GM12878 (cell line): ENCODE results near the gene NUMB. TPM values are rescaled to one million over a fixed set of nuclear protein-coding genes. Genes with fewer than 3 reads are reported as not detected.

ENCODE experiments used
- ATAC-seq: fragments of 200-7000 bp; cut with Tn5 transposase; 3 replicates; pipeline ENCODE4 v1.9.1; 2020; ENCODE audit warnings: mild to moderate bottlenecking, moderate library complexity
- BruUV-seq: library from RNA; stranded (reverse); fragments of 400-500 nt; replicated peaks from 2 replicates; lab custom pipeline; 2021; lab: Mats Ljungman, UMichigan
- CTCF ChIA-PET: fragments of 300-600 bp; sonication (Branson Sonifier 250); formaldehyde crosslinking; extraction: SDS; loops from one replicate; lab custom pipeline; 2021; ENCODE audit warnings: inconsistent platforms; lab: Yijun Ruan, JAX
- POLR2A ChIA-PET: fragments of 350-600 bp; formaldehyde crosslinking; extraction: SDS; loops from one replicate; lab custom pipeline; 2021; ENCODE audit warnings: inconsistent platforms; lab: Charles Lee
- RAD21 ChIA-PET: fragments of 300-600 bp; sonication (Branson Sonifier 250); formaldehyde crosslinking; loops from one replicate; lab custom pipeline; 2023; ENCODE audit warnings: antibody characterized with exemption; ENCODE audit not compliant: unreplicated experiment; lab: Charles Lee
- SMC1A ChIA-PET: fragments of 300-600 bp; sonication (Branson Sonifier 250); formaldehyde crosslinking; loops from one replicate; lab custom pipeline; 2023; ENCODE audit not compliant: unreplicated experiment, uncharacterized antibody; lab: Charles Lee
- DNase-seq: peaks from one replicate; pipeline ENCODE4 v3.0.0-alpha.2; 2011; ENCODE audit warnings: low read depth, low spot score
- FAIRE-seq: peaks from 3 replicates; lab custom pipeline; 2011; peaks lifted over from hg19 to GRCh38; lab: Jason Lieb, UNC
- H2AFZ ChIP-seq: 2 replicates; pipeline ENCODE4 v1.6.0; 2011; ENCODE audit warnings: low read depth, low read length, control low read depth; ENCODE audit not compliant: control insufficient read depth
- H3K27ac ChIP-seq: 2 replicates; pipeline ENCODE4 v1.5.1; 2011; ENCODE audit warnings: control low read depth; ENCODE audit not compliant: control insufficient read depth, insufficient read depth
- H3K27me3 ChIP-seq, 2 experiments: replicated peaks in 1 of 2; 2 replicates each; pipeline versions ENCODE4 v1.6.0 to v1.6.1; 2011; ENCODE audit warnings: low read length in 1 of 2; ENCODE audit not compliant: control insufficient read depth in 2 of 2, insufficient read depth in 2 of 2
- H3K36me3 ChIP-seq, 2 experiments: 2 replicates each; pipeline ENCODE4 v1.5.1; 2011; ENCODE audit warnings: low read length in 1 of 2; ENCODE audit not compliant: control insufficient read depth in 2 of 2, insufficient read depth in 2 of 2
- H3K4me1 ChIP-seq: 2 replicates; pipeline ENCODE4 v1.6.1; 2011; ENCODE audit warnings: mild to moderate bottlenecking, low read length, moderate library complexity, mixed read lengths; ENCODE audit not compliant: control insufficient read depth, insufficient read depth
- H3K4me2 ChIP-seq: 2 replicates; pipeline ENCODE4 v1.6.0; 2011; ENCODE audit warnings: control low read depth; ENCODE audit not compliant: control insufficient read depth, insufficient read depth
- H3K4me3 ChIP-seq: fragments of 200-600 bp; sonication (generic); 2 replicates; pipeline ENCODE4 v1.5.1; 2016
- H3K79me2 ChIP-seq: 2 replicates; pipeline ENCODE4 v1.6.0; 2011; ENCODE audit warnings: low read length; ENCODE audit not compliant: control insufficient read depth, insufficient read depth
- H3K9ac ChIP-seq: 2 replicates; pipeline ENCODE4 v1.8.0; 2011; ENCODE audit warnings: low read length, control low read depth, mixed read lengths; ENCODE audit not compliant: control insufficient read depth, insufficient read depth
- H3K9me3 ChIP-seq: replicated peaks from 3 replicates; pipeline ENCODE4 v1.5.1; 2011; ENCODE audit warnings: mild to moderate bottlenecking, low read length; ENCODE audit not compliant: control insufficient read depth, insufficient read depth
- H4K20me1 ChIP-seq: 2 replicates; pipeline ENCODE4 v1.6.0; 2011; ENCODE audit not compliant: control insufficient read depth, insufficient read depth
- ASH2L ChIP-seq: fragments of 300-600, 200-600 bp; sonication (generic); IDR thresholded peaks from 2 replicates; pipeline ENCODE4 v1.6.1; 2017; ENCODE audit warnings: low read depth, mild to moderate bottlenecking, borderline replicate concordance
- ATF7 ChIP-seq: fragments of 450-650 bp; IDR thresholded peaks from 2 replicates; pipeline ENCODE4 v1.6.1; 2016; ENCODE audit warnings: low read depth, mild to moderate bottlenecking
- CBFB ChIP-seq: IDR thresholded peaks from 2 replicates; pipeline ENCODE4 v1.6.1; 2016; ENCODE audit warnings: antibody characterized with exemption, low read depth
- ETV6 ChIP-seq, 2 experiments: fragments of 450-650 bp in 1 of 2; IDR thresholded peaks in 1 of 2; conservative IDR thresholded peaks in 1 of 2; 2 replicates each; pipeline ENCODE4 v1.6.1; 2014; ENCODE audit warnings: antibody characterized with exemption in 1 of 2, borderline replicate concordance in 1 of 2, low read depth in 1 of 2, mild to moderate bottlenecking in 1 of 2, moderate library complexity in 1 of 2
- FOXK2 ChIP-seq: fragments of 450-650 bp; IDR thresholded peaks from 2 replicates; pipeline ENCODE4 v1.6.1; 2017; ENCODE audit warnings: mild to moderate bottlenecking, moderate library complexity
- FOXM1 ChIP-seq: IDR thresholded peaks from 2 replicates; pipeline ENCODE4 v1.6.1; 2012; ENCODE audit warnings: low read depth, mild to moderate bottlenecking, inconsistent platforms, low read length, moderate library complexity
- NFIC ChIP-seq: IDR thresholded peaks from 2 replicates; pipeline ENCODE4 v1.6.1; 2012; ENCODE audit warnings: low read depth, mild to moderate bottlenecking, inconsistent platforms, low read length, moderate library complexity
- NFXL1 ChIP-seq: fragments of 450-650 bp; IDR thresholded peaks from 2 replicates; pipeline ENCODE4 v1.6.1; 2017; ENCODE audit warnings: antibody characterized with exemption, mild to moderate bottlenecking, borderline replicate concordance
- NFYA ChIP-seq: IDR thresholded peaks from 2 replicates; pipeline ENCODE4 v1.6.1; 2011; ENCODE audit warnings: low read depth, mild to moderate bottlenecking, low read length, improper control_type of control experiment, borderline replicate concordance
- PAX5 ChIP-seq: IDR thresholded peaks from 2 replicates; pipeline ENCODE4 v1.6.1; 2011; ENCODE audit warnings: low read depth, low read length, borderline replicate concordance
- RCOR1 ChIP-seq: conservative IDR thresholded peaks from 2 replicates; pipeline ENCODE4 v1.6.1; 2012; ENCODE audit warnings: low read depth, low read length, improper control_type of control experiment
- SMARCA5 ChIP-seq: fragments of 450-650 bp; IDR thresholded peaks from 2 replicates; pipeline ENCODE4 v1.6.1; 2017; ENCODE audit warnings: mild to moderate bottlenecking
- SPI1 ChIP-seq: IDR thresholded peaks from 2 replicates; pipeline ENCODE4 v1.6.1; 2011; ENCODE audit warnings: low read depth, mild to moderate bottlenecking, low read length, moderate library complexity, borderline replicate concordance; ENCODE audit not compliant: insufficient read depth
- SUZ12 ChIP-seq: fragments of 200-600 bp; sonication (generic); IDR thresholded peaks from one replicate; pipeline ENCODE4 v1.6.1; 2018; ENCODE audit warnings: antibody characterized with exemption, mild to moderate bottlenecking; ENCODE audit not compliant: unreplicated experiment
- TCF3 ChIP-seq: IDR thresholded peaks from 2 replicates; pipeline ENCODE4 v1.6.1; 2012; ENCODE audit warnings: low read depth, mild to moderate bottlenecking, low read length, borderline replicate concordance; ENCODE audit not compliant: insufficient read depth
- ZNF622 ChIP-seq: fragments of 450-650 bp; IDR thresholded peaks from 2 replicates; pipeline ENCODE4 v1.6.1; 2017; ENCODE audit warnings: mild to moderate bottlenecking, inconsistent platforms
- WGBS: methylation state at CpG from one replicate; pipeline ENCODE4 v1.1.6; 2016; ENCODE audit warnings: low lambda C conversion rate; ENCODE audit not compliant: insufficient replicate concordance, insufficient coverage; ENCODE audit errors: missing lambda C conversion rate; 5-methylcytosine and 5-hydroxymethylcytosine counted together
- in situ Hi-C: fragments of 300-500 bp; cut with MboI; formaldehyde crosslinking; loops from 9 replicates; pipeline ENCODE4 v1.14.3; 2018; ENCODE audit warnings: mixed read lengths
- intact Hi-C: fragments of 100-400 bp; cut with micrococcal nuclease; formaldehyde crosslinking; loops from one replicate; pipeline ENCODE4 v1.14.2; 2022; ENCODE audit not compliant: unreplicated experiment
- polyA plus RNA-seq, 11 experiments: library from polyadenylated mRNA; depleted of rRNA in 4 of 11; unstranded in 6 of 11; stranded (reverse) in 5 of 11; fragments of >200 nt; fragmentation: Nextera tagmentation in 4 of 11; fragmentation: Illumina TruSeq in 1 of 11; extraction: Ambion mirVana in 4 of 11; extraction: Trizol in 1 of 11; gene quantifications; 1 replicate in 1 of 11; 2 replicates in 10 of 11; pipeline versions ENCODE4 v1.2.1 to v1.2.3, GENCODE V29; 2011 to 2016; ENCODE audit warnings: inconsistent platforms in 2 of 11, missing spikeins in 2 of 11, low read depth in 1 of 11
- total RNA-seq, 4 experiments: library from RNA; depleted of rRNA in 3 of 4; stranded (reverse); fragments of >200 nt in 3 of 4; fragmentation: Illumina TruSeq in 1 of 4; extraction: Trizol in 1 of 4; gene quantifications; 2 replicates each; pipeline versions ENCODE4 v1.2.1 to v1.2.3, GENCODE V29; 2013 to 2021
- TF ChIP-seq, protein P1 (sequence below): IDR thresholded peaks from 2 replicates; pipeline ENCODE4 v1.6.1; 2012; ENCODE audit warnings: low read length, inconsistent platforms
- TF ChIP-seq, protein P2 (sequence below): fragments of 450-650 bp; IDR thresholded peaks from 2 replicates; pipeline ENCODE4 v1.6.1; 2016; ENCODE audit warnings: mild to moderate bottlenecking
- TF ChIP-seq, protein P3 (sequence below): fragments of 450-650 bp; IDR thresholded peaks from 2 replicates; pipeline ENCODE4 v1.6.1; 2017; ENCODE audit warnings: mild to moderate bottlenecking

The NUMB gene
- total and polyA plus RNA-seq, 10 of the 15 experiments (the other 5 are each of a cell fraction or from before 2014, with no cell fraction given), result 22.0 to 147 (median 48.9) TPM

DNA sequence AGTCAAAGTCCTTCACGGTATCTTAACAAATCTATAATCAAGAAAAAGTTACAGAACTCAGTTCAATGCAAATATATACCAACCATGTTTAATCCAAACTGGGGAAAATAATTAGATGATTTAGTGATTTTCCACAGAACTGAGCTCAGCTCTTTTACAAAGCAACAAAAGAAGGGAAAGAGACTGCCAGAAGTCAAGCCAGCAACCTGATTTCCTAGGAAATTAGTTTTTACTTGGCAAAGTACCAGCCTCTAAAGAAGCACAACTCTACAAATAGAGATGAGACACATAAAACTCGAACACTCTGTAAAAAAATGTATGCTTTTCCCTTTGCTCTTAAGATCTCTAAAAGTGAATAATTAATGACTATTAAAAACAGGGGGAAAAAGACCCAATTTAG is 19.4 kb downstream of the NUMB start:
- H2AFZ ChIP-seq, result no peak overlapping the region
- no peak overlapping the region for H3K27ac ChIP-seq
- no peaks in the 10 kb centered on the region for H3K36me3 ChIP-seq
- BruUV-seq, result TSS peak; percentile 29
- in situ Hi-C loops (no loop called here), intact Hi-C loops (no loop called here)
- DNase-seq (no peak), ATAC-seq (no peak), FAIRE-seq (no peak)
- H3K9ac ChIP-seq, result no peak overlapping the region
- ChIA-PET POLR2A (no interaction called here), SMC1A (interaction anchor here (1.1 kb wide), 1 partner anchor 12 kb away, joined by 4 read pairs; no protein-coding TSS in a partner anchor), CTCF (no interaction called here), RAD21 (no interaction called here)
- no peaks in the 10 kb centered on the region for H3K27me3 ChIP-seq
- WGBS, result 95% methylated on average over 2 of the region's 2 CpGs
- H3K4me1 ChIP-seq, result no peaks in the 10 kb centered on the region
- H3K9me3 ChIP-seq, result no peaks in the 10 kb centered on the region
- H3K4me2 ChIP-seq, result no peak overlapping the region
- no peaks in the 10 kb centered on the region for H4K20me1 ChIP-seq
- peaks cover 11% of the 10 kb centered on the region for H3K79me2 ChIP-seq
- H3K4me3 ChIP-seq, result no peak overlapping the region
- TF ChIP-seq CBFB (no peak), NFXL1 (no peak), RCOR1 (no peak), NFIC (no peak), ETV6 (conservative IDR thresholded peaks at IDR 0.05 in 1 of 2, IDR thresholded peaks at IDR 0.05 in 1 of 2; ENCODE audit: borderline replicate concordance in 1 of 2, low read depth in 1 of 2) (no peak), ATF7 (no peak), SPI1 (no peak), ZNF622 (no peak), PAX5 (no peak), NFYA (no peak), ASH2L (no peak), TCF3 (no peak), FOXM1 (no peak), FOXK2 (no peak), SUZ12 (no peak), SMARCA5 (no peak)
- TF ChIP-seq, protein P1, sequence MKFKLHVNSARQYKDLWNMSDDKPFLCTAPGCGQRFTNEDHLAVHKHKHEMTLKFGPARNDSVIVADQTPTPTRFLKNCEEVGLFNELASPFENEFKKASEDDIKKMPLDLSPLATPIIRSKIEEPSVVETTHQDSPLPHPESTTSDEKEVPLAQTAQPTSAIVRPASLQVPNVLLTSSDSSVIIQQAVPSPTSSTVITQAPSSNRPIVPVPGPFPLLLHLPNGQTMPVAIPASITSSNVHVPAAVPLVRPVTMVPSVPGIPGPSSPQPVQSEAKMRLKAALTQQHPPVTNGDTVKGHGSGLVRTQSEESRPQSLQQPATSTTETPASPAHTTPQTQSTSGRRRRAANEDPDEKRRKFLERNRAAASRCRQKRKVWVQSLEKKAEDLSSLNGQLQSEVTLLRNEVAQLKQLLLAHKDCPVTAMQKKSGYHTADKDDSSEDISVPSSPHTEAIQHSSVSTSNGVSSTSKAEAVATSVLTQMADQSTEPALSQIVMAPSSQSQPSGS, result no peak
- TF ChIP-seq, protein P2, sequence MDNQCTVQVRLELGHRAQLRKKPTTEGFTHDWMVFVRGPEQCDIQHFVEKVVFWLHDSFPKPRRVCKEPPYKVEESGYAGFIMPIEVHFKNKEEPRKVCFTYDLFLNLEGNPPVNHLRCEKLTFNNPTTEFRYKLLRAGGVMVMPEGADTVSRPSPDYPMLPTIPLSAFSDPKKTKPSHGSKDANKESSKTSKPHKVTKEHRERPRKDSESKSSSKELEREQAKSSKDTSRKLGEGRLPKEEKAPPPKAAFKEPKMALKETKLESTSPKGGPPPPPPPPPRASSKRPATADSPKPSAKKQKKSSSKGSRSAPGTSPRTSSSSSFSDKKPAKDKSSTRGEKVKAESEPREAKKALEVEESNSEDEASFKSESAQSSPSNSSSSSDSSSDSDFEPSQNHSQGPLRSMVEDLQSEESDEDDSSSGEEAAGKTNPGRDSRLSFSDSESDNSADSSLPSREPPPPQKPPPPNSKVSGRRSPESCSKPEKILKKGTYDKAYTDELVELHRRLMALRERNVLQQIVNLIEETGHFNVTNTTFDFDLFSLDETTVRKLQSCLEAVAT, result no peak
- TF ChIP-seq, protein P3, sequence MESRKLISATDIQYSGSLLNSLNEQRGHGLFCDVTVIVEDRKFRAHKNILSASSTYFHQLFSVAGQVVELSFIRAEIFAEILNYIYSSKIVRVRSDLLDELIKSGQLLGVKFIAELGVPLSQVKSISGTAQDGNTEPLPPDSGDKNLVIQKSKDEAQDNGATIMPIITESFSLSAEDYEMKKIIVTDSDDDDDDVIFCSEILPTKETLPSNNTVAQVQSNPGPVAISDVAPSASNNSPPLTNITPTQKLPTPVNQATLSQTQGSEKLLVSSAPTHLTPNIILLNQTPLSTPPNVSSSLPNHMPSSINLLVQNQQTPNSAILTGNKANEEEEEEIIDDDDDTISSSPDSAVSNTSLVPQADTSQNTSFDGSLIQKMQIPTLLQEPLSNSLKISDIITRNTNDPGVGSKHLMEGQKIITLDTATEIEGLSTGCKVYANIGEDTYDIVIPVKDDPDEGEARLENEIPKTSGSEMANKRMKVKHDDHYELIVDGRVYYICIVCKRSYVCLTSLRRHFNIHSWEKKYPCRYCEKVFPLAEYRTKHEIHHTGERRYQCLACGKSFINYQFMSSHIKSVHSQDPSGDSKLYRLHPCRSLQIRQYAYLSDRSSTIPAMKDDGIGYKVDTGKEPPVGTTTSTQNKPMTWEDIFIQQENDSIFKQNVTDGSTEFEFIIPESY, result no peak
